HS-27A (cell line): ENCODE results near the gene PLXNA2.

Experiments
- DNase-seq: peaks from one replicate; pipeline ENCODE4 v3.0.0-alpha.2; 2012; ENCODE audit warnings: low read depth, missing footprints

The PLXNA2 gene

DNA sequence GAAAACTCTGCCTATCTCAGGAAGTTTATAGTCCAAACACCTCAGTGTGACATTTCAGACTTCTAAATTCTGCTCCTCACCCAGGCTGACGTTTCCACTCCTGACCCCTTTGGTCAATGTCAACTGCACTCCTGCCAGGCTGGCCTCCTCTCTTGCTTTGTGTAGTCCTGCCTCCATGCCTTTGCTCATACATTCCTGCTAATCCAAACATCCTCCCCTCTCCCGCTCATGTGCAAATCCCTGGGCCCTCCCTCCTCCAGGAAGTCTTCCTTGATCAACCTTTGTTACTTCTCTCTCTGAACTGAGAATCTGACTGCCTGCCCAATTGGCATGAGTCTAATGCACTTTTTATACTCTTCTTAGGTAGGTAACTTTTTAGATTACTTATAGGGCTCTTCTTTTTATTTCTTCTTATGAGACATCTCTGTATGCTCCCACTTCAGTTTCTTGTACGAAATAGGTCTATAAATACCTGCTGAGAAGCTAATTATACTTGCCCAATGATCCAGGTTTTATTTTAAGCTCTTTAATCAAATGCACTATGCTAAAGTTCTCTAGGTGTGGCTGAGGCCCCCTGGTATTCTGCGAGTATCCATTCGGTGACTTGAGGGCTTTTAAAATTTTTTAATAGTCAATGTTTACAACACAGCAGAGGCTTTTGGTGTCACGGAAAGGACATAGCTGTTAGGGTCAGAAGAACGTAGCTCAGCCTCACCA lies 128.1 kb downstream of the PLXNA2 start:
- no peak for DNase-seq

DNA sequence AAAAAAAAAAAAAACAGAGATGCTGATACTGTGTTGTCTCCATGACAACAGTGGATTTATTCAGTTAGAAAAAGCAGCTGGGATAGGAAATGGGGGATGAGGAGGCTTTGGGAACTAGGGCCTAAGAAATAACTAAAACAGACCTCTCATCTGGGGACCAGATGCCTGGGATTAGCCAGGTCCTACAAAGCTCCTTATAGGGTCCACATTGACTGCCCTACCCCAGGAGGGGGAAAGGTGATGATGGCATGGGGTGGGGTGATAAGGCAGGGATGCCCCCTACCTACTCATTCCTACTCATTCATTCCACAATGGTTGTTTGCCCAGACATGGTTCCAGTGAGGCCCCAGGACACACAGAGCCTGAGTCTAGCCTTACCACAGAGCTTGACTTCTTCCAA lies 131.2 kb downstream of the PLXNA2 start:
- no peak for DNase-seq

DNA sequence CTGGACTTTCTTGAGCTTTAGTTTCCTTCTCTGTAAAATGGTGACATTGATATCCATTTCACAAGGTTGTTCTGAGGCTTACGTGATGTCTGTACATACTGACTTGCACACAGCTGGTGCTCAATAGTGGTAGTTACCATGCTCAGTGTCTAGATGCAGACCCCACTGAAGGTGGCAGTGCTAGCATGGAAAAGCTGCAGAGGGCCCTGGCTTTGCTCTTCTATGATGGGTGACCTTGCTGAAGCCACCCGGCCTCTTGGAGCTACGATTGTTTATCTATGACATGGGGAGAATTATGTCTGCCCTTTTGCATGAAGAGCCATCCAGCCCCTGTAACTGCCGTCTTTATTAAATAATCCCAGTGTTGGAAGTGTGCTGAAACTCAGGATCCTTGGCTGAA lies 131.8 kb downstream of the PLXNA2 start:
- no peak for DNase-seq

DNA sequence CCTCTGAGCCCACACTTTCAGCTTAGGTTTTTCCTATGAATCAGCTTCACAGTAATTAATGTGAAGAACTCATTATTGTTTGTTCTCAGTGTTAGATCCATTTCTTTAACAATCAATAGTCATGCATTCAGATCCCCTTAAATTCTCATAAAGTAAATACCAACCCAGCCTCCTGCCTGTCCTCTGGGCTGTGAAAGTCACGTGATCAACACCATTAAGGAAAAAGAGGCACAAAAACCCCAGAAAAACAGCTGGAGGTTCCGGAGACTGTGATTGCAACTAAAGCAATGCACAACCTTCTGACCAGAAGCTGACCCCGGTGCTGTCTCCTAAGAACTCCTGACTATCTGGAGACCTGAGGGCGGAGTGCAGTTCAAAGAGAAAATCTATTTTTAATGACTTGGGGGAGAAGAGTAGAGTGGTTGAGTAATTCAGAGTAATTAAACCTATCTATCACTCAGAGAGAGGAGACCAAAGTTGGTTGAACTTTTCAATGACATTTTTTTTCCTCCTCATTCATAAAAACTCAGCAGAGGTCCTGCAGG lies 132.5 kb downstream of the PLXNA2 start:
- DNase-seq: no peak

DNA sequence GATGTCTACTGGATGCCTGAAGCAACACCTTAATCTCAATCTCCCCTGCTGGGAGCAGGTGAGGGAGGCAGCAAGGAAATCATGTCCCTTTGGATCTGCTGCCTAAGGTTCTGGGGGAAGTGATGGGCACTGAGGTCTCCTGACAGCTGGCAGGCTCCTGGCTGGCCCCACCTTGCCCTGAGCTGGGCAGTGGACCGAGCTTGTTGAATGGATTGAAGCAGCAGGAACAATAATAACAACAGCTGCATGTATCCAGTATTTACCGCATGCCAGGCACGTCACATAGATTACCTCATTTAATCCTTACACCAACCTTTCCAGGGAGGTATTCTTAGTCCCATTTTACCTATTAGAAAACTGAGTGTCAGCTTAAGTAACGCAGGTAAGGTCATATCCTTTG lies 133.9 kb downstream of the PLXNA2 start:
- DNase-seq: no peak

DNA sequence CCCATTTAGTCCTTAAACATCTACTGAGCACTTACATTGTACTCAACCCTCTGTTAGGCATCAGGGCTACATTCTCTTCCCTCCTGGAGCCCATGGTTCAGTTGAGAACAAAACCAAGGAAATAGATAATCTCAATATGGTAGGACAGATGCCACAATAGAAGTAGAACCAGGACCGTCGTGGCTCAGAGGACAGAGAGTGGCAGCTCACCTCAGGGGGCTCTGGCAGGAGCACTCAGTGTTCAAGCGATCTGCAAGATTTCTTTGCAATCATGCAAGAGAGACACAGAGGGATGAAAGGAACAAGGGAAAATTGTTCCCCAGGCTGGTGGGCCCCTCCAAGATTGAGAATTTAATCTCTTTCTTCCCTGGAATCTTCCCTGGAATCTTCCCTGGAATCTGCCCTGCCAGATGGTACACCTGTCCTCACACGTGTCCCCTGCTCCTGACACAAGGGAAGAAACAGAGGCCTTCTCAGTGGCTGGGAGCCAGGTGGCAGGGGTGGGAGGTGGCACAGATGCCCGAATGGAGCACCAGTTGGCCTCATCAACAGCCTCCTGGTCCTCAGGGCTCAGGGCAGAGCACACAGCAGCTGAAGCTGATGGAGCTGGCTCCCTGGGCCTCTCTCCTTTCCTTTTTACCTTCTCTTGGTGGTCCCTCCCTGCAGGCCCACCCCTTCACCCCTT lies 135.4 kb downstream of the PLXNA2 start:
- DNase-seq: no peak

DNA sequence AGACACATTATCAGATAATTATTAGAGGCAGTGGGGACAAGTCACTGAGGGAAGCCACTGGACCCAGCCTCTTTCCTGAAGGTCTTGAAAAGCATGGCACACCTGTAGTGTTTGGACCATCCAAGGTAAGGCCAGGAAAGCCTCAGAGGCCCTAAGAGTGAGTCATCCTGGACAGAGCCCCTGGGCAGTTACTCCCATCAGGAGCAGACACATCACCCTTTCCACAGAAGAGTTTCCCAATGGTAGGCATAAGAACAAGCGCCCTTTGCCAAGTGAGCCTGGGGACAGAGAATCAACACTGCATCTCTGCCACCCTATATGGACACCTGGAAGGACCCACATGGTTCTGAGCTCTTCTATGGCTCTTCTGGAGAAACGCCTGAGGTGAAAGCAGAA lies 136.0 kb downstream of the PLXNA2 start:
- DNase-seq: no peak

DNA sequence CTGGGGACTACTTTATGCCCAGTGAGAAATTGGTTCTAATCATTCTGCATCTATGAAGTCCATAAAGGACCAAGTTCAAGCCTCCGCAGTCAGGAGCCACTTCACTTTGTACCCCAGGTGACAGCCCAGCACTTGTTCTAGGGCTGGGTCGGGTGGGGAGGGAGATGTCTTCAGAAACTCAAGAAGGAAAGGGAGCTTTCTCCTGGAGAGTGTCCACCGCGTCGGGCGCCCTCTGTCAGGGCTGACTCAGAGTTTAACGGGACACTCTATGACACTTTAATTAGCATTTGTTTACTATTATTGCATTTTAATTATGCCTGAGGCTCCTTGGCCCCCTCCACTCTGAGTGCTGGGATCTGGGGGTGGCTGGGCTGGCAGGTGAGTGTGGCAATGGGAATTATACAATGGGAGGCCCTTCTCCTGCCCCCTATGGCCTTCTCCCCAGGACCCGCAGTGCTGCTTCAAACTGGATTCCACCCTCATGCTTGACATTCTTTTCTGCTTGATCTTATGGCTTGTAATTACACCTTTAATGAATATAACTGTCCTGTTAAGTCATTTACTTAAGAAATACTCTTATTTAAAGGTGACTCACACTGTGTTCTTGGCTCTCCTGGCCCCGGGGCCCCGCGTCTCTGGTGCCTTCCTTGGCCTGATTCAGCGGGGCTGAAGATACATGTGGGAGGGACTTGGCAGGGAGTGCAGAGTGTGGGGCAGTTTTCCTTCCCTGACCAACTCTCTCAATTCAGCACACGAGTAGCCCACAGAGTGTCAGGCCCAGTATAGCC lies 136.6 kb downstream of the PLXNA2 start:
- DNase-seq: no peak

DNA sequence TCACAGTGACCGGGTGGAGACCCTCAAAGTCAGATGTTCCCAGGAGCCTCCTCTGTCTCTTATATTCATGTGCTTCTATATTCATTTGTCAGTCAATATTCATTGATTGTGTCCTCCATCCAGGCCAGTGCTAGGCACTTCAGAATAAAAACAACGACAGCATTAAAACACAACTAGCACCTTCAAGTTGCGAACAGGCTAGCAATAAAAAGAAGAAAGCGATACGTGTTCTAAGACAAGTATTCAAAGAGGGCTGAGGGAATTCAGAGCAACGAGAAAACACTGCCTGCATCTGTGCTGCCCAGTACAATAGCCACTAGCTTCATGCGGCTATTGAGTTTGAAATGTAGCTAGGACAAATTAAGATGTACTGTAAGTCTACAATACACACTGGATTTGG lies 138.0 kb downstream of the PLXNA2 start:
- no peak for DNase-seq

DNA sequence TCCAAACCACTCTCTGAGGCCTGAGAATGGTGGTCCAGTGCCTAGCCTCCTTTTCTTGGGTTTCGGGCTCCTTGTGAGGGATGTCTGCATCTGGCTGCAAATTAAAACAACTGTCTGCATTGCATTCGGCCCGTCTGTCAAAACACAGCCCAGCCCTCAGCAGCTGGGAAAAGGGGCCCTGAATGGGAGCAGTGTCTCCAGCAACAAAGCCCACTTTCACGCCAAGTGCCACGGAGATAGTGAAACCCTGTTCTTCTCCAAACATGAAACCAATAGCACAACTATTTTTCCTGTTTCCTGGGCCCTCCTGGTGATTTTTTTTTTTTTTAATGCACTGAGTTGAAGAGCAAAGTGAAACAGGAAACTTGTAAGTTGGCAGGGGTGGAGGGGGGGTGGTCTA lies 138.4 kb downstream of the PLXNA2 start:
- DNase-seq: no peak

DNA sequence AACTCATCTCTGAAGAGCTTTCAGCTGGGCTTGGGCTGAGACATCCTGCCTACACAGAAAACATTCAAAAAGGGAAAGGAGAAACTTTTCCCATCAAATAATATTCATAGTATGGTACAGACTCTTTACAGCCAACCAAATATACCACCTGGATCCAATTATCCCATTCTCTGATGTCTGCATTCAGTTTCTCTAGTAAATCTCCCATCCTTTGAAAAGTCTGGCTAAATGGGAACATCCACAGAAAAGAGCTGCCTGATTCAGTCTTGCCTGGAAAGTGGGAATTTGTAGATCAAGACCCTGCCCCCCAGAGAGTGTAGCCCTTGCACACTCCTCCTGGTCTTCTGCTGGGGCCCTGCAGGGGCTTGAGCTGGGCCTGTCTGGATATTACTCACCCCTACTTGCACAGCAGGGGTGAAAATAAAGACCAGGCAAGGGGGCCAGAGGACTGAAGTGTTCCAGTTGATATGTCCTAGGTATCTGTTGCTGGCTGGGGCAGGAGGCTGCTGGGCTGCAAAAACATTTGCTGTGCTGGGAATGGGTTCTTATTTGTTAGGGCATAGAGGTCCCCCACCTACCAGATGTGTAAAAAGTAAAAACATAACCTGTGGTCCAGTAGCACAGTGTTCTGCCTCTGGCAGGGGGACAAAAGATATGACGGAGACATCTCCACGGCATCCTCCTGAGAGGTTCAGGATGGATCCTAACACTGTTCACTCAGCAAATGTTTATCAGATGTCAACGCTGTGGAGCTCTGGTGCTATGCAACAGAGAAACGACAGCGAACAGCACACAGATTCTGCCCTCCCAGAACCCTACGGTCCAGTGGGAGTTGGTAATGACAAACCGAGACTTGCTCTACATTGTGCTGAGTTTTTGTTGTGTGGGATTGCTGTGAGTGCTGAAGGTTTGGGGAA lies 140.3 kb downstream of the PLXNA2 start:
- DNase-seq: no peak

DNA sequence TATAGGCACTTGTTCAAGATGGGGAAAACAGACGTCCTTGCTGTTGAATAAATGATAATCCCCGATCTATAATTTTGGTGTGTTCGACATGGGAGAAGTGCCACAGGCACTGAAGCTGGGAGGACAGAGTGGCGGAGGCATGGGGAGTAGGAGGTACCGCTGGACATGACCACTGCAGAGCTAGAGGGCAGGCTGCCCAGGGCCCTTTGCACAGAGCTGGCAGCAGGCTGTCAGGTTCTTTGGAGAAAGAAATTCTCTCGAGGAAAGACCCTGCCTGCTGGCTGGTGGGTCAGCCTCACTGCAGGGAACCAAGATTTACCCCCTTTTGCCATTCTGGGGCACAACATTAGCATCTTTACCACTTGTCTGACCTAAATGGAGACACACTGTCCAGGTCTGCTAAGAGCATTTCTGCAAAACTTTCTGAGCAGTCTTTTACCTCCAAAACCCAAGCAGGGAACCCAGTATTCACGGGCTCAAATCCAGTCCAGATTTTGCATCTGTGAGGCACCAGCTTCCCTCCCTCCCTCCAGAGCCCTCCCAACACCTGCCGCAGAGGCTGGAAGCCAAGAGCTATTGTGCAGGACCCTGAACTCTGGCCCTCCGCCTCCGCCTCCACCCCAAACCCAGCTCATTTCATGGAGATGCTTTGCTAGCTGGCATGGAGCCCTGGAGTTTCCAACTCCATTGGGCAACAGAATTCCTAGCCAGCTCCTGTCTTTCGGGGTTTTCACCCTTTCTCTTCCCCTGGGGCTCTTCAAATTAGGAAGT lies 142.3 kb downstream of the PLXNA2 start:
- no peak for DNase-seq

DNA sequence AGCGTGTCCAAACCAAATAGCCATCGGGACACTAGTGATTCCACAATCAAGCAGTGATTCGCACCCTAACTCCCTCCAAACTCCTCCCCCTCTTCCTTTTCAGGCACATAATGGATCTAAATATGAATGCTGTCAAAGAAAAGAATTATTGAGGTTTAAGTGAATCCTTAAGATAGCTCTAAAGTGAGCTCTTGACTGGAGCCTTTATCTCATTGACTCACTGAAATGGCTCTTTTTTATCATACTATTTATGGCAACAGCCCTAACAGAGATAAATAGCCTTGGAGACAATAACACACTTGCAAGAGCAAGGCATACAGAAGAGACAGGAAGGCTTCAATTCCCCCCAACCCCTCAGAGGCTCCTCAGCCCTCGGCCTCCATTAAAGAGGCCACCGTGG lies 143.3 kb downstream of the PLXNA2 start:
- no peak for DNase-seq

DNA sequence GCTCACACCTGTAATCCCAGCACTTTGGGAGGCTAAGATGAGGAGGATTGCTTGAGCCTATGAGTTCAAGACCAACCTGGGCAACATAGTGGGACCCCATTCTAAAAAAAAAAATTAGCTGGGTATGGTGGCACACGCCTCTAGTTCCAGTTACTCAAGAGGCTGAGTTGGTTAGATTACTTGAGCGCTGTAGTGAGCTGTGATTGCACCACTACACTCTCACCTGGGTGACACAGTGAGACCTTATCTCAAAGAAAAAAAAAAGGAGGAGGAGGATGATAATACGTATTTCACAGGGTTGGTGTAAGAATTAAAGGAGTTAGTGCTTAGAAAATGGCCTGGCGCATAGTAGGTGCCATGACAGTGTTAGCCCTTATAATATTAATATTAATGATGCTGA lies 144.1 kb downstream of the PLXNA2 start:
- no peak for DNase-seq

DNA sequence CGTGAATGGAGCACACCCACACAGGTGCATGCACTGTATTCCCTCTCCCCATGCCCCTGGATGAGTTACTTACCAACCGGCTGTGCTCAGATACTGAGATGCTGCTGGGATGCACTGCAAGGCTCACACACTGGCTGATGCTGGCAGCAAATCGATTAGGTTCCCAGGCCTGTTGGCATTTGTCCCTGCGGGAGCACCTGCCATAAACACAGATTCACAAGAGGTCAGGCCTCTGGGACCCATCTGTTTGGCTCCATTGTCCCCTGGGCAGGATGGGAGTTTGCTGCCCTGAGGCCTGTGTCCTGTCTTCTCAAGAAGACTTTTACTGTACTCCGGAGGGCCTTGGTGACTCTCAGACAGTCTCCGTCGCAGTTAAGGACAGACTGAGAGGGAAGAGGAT lies 145.4 kb downstream of the PLXNA2 start:
- no peak for DNase-seq

DNA sequence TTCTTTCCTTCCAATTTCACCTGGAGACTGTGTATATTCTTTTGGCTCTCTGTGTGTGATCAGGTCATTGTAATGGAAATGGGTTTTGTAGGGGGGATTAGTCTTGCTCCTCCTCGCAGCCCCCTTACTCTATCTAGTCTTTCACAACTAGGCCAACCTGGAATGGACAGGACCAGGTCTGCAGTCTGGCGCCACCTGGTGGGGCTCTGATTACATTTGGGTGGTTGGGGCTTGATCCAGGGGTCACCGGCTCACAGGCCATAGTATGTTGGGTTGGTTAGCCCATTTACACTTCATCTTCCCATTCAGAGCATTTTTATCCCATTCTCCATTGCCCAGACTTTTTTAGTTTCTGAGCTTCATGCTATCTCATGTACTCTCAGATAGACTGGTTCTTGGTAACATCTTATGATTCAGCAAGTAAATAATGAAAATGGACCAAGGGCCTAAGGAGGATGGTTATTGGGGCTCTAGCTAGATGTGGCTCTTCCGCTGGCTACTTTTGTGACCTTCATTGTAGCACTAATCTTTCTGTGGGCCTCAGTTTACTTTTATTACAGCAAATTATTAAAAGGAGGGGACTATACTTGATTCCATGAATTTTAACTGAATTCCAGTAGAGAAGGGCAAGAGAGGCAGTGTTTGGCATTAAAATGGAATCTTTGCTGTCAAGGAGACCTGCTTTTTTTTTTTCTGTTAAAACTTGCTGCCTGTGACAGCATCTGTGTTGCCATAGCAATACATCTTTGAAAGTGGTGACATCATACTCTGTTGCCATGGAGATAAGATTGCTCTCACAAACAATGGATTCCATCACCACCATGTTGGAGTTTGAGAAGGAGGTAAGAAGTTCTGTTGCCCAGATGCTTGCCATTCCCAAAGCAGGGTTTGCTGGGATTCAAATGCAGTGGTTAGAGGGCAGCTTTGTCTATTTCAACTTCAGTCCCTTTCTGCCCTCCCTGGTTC lies 150.1 kb downstream of the PLXNA2 start:
- DNase-seq: peak; percentile 14

DNA sequence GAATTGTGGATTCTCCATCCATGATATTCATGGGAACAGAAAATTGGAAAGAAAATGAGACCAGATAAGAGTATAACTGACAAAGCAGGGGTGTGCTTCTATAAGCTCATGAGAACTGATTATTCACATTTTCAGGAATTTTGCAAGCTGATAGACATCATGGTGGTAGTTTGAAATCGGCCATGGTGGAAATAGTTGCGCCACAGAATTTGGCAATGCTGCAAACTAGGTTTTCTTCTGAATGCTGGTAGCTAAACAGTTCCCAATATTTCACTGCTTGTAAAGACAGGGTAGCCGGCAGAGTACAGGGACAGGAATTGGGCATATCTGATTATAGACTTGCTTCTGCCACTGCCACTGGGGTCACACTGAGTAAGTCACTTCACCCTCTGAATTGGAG lies 151.1 kb downstream of the PLXNA2 start:
- no peak for DNase-seq

DNA sequence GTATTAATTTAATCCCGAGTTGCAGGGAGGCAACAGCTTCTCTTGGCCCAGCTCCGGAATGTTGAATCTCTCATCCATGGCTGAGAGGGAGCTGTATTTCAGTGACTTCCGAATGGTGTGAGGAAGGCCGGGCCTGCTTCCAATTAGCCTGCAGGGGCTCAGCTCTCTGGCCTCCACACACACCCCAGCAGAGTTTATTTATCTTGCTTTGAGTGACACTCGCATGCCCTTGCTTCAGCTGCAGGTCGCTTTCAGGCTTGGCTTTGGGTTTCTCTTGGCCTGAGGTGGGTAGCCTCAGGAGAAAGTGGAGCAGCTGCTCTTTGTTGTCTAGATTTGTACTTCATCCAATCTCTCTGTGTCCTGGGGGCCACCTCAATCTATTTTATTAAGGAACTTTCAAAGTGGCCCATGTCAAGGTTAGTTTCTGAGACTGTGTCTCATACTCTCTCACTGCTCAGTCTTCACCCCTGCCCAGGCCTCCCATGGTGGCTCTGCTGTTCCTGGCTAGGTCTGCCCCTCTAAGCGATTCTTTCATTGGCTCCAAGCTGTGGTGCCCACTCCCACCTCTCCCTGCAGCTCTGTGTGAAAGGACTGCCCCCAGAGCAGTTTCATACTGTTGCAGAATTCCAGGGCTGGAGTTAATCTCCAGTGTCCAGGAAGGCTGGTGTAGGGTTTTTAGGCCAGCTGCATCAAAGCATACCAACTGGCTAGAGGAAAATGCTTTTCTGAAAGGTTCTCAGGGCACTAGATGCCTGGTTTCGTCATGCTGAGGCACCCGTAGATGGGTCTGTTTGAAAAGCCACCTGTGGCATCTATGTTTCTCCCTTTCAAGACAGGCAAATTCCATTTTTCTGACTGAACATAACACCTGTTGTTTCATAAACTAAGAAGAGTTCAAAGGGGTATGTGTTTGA lies 153.5 kb downstream of the PLXNA2 start:
- DNase-seq: no peak
